ENCODE measurements around the gene CHI3L1.

Gene CHI3L1

DNA sequence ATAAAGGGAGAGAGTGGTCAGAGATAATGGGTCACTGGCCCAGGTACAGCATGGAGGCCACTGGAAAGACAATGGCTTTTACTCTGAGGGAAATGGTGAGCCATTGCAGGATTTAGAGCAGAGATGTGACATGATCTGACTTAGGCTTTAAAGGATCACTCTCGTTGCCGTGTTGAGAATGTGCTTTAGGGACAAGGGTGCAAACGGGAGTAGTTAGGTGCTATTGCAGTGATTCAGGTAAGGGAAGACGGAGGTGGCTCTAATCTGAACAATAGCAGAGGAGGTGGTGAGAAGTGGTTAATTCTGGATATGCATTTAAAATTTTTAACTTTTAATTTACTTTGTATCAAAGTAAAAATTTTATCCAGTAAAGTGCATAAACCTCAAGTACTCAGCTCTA lies 49.2 kb downstream of the CHI3L1 start:
- peaks cover 6% of the 10 kb centered on the region for H3K27me3 ChIP-seq (replicated peaks; ENCODE audit: control insufficient read depth, insufficient read depth, low read length)
- no peak overlapping the region for H3K4me3 ChIP-seq (replicated peaks; ENCODE audit: low read depth, low read length)
- TF ChIP-seq, protein P1, sequence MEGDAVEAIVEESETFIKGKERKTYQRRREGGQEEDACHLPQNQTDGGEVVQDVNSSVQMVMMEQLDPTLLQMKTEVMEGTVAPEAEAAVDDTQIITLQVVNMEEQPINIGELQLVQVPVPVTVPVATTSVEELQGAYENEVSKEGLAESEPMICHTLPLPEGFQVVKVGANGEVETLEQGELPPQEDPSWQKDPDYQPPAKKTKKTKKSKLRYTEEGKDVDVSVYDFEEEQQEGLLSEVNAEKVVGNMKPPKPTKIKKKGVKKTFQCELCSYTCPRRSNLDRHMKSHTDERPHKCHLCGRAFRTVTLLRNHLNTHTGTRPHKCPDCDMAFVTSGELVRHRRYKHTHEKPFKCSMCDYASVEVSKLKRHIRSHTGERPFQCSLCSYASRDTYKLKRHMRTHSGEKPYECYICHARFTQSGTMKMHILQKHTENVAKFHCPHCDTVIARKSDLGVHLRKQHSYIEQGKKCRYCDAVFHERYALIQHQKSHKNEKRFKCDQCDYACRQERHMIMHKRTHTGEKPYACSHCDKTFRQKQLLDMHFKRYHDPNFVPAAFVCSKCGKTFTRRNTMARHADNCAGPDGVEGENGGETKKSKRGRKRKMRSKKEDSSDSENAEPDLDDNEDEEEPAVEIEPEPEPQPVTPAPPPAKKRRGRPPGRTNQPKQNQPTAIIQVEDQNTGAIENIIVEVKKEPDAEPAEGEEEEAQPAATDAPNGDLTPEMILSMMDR (IDR thresholded peaks at IDR 0.05; ENCODE audit: insufficient read depth, low read length, poor library complexity, severe bottlenecking) = no peak
- DNase-seq (ENCODE audit: extremely low read depth, insufficient read length) = no peak
- H3K36me3 ChIP-seq (ENCODE audit: control insufficient read depth, insufficient read depth, low read length) = no peaks in the 10 kb centered on the region

DNA sequence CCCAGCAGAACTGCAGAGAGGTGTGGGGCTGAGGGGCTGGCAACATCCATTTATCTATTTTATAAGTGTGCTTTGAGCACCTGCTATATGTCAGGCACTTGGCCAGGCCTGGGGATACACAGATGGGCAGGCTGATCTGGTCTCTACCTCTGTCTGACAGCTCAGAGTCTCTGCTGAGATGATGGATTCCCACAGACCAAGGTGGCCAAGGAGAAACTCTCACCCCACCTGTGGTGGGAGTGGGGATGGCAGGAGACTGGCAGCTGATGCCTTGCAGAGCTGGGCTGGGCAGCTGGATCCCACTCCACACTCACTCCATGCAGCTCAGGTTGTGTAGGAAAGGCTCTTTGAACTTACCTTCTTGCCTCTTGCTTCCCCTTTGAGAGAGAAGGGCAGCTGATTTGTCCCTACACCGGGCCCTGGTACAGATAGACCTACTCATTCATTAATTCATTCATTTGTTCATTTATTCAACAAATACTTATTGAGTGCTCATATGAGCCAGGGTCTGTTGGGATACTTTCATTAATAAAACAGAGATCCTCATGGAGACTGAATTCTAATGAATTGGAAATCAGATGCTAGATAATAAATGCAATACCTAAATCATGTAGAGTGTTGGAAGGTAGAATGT lies 50.0 kb downstream of the CHI3L1 start:
- TF ChIP-seq, protein P1 (IDR thresholded peaks at IDR 0.05; ENCODE audit: insufficient read depth, low read length, poor library complexity, severe bottlenecking) = no peak
- no peak for DNase-seq (ENCODE audit: extremely low read depth, insufficient read length)
- no peak overlapping the region for H3K4me3 ChIP-seq (replicated peaks; ENCODE audit: low read depth, low read length)
- no peaks in the 10 kb centered on the region for H3K36me3 ChIP-seq (ENCODE audit: control insufficient read depth, insufficient read depth, low read length)
- peaks cover 6% of the 10 kb centered on the region for H3K27me3 ChIP-seq (replicated peaks; ENCODE audit: control insufficient read depth, insufficient read depth, low read length)

DNA sequence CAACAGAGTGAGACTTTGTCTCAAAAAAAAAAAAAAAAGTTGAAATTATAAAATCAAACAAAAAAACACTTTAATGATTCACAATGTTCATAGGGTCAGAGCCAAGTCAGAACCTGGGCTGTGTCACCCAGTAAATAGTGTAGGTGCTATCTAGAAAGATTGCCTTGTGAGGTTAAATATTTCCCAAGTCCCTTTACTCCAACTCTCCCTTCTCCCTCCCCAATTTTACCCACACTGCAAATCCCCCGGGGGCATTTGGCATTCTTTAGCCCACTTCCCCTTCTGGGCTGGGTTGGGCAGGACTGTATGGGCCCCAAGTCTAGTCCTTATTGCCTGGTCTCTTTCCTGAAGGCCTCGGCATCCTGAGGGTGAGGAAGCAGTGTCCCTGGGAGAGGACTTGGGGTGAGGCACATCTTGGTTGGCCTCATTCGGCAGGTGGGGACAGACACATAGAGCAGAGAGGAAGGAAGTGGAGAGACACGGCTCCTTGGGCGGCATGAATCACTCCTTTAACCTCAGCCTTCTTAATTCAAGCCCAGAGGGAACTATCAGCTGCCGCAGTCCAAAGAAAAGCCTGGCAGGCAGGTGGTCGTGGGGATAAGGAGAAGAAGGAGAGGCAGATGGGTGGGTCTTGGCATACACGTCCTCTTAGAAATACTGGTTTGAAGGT lies 50.7 kb downstream of the CHI3L1 start:
- H3K36me3 ChIP-seq (ENCODE audit: control insufficient read depth, insufficient read depth, low read length) = no peaks in the 10 kb centered on the region
- peaks cover 2% of the 10 kb centered on the region for H3K27me3 ChIP-seq (replicated peaks; ENCODE audit: control insufficient read depth, insufficient read depth, low read length)
- H3K4me3 ChIP-seq (replicated peaks; ENCODE audit: low read depth, low read length) = no peak overlapping the region
- no peak for DNase-seq (ENCODE audit: extremely low read depth, insufficient read length)
- TF ChIP-seq, protein P1 (IDR thresholded peaks at IDR 0.05; ENCODE audit: insufficient read depth, low read length, poor library complexity, severe bottlenecking) = no peak

DNA sequence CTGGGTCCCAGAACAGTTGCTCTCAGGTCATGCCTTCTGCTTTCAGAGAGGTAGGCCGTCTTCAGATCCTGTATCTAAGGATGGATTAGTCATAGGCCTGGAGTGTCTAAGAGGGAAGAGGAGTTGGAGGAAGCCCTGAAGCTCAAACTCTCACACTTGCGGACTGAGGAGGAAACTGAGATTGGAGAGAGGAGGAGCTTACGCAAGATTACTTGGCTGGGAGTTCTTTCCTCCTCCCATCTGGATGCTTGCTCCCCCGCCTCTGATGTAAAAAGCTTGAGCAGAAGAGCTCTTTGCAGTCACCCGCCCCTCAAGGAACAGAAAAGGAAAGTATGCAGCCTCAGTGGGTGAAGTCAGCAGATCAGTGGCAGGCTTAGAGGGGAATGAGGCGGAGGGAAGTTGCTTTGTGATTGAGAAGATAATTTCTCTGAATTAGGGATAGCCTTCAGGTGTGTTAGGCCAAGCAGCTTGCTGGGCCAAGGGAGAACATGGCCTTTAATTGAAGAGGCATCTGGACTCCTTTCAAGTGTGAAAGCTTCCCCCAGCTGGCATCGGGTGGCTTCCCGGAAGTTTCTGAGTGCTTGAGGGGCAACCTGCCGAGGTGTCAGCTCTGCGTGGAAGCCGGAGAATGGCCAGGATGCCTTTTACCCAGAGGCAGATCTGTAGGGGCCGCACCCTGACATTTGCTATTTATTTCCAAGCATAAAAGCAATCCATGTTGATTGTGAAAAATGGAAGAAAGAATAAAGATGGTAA lies 52.4 kb downstream of the CHI3L1 start:
- H3K27me3 ChIP-seq (replicated peaks; ENCODE audit: control insufficient read depth, insufficient read depth, low read length) = peaks cover 4% of the 10 kb centered on the region
- DNase-seq (ENCODE audit: extremely low read depth, insufficient read length) = no peak
- H3K36me3 ChIP-seq (ENCODE audit: control insufficient read depth, insufficient read depth, low read length) = no peaks in the 10 kb centered on the region
- no peak overlapping the region for H3K4me3 ChIP-seq (replicated peaks; ENCODE audit: low read depth, low read length)
- TF ChIP-seq, protein P1 (IDR thresholded peaks at IDR 0.05; ENCODE audit: insufficient read depth, low read length, poor library complexity, severe bottlenecking) = no peak

DNA sequence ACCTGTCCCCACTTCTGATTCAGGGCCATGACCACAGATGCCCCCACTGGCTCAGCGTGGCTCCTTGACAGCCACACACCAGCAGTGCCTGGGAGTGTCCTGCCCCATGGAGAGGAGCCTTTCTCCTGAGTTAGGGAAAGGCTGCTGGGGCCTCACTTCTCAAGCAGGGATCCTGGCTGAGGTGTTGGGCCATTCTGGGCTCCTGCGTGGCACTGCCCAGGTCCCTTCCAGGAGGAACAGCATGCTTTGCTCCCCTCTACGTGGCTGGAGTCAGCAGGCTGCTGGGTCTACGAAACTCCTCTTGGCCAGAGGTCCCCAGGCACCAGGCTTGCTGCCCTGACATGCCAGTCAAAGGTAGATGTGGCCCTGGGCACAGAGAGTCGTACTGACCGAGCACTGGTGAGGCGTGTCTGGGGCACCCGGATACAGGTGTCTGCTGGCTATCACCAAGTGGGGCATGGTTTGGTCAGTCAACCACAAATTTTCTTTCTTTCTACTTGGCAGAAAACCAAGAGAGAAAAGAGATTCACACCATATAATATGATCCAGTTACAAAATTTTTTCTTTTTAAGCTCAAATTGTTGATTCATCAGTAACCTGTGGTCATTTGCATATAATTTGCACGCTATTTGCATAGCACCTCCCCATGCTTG lies 54.8 kb downstream of the CHI3L1 start:
- no peaks in the 10 kb centered on the region for H3K36me3 ChIP-seq (ENCODE audit: control insufficient read depth, insufficient read depth, low read length)
- TF ChIP-seq, protein P1 (IDR thresholded peaks at IDR 0.05; ENCODE audit: insufficient read depth, low read length, poor library complexity, severe bottlenecking) = no peak
- no peak for DNase-seq (ENCODE audit: extremely low read depth, insufficient read length)
- peaks cover 4% of the 10 kb centered on the region for H3K27me3 ChIP-seq (replicated peaks; ENCODE audit: control insufficient read depth, insufficient read depth, low read length)
- no peak overlapping the region for H3K4me3 ChIP-seq (replicated peaks; ENCODE audit: low read depth, low read length)
